GM18505 (cell line): ENCODE measurements around the gene GRWD1.

Source experiments
- ATAC-seq: cut with Tn5 transposase; IDR thresholded peaks from one replicate; pipeline ENCODE4 v1.9.1; 2021; ENCODE audit not compliant: unreplicated experiment
- POLR2A ChIP-seq: IDR thresholded peaks from 4 replicates; pipeline ENCODE4 v1.6.1; 2011; ENCODE audit warnings: borderline replicate concordance; ENCODE audit not compliant: insufficient read depth, insufficient read length; ENCODE audit errors: extremely low read depth

The GRWD1 gene

DNA sequence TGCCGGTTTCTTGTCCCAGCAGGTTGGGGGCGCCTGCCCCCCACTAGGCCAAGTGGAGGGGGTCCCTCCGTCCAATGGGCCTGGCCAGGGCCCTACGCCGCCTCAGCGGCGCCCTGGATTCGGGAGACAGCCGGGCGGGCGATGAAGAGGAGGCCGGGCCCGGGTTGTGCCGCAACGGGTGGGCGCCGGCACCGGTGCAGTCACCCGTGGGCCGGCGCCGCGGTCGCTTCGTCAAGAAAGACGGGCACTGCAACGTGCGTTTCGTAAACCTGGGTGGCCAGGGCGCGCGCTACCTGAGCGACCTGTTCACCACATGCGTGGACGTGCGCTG lies 15.8 kb downstream of the GRWD1 start:
- no peak for TF ChIP-seq POLR2A
- no peak for ATAC-seq

DNA sequence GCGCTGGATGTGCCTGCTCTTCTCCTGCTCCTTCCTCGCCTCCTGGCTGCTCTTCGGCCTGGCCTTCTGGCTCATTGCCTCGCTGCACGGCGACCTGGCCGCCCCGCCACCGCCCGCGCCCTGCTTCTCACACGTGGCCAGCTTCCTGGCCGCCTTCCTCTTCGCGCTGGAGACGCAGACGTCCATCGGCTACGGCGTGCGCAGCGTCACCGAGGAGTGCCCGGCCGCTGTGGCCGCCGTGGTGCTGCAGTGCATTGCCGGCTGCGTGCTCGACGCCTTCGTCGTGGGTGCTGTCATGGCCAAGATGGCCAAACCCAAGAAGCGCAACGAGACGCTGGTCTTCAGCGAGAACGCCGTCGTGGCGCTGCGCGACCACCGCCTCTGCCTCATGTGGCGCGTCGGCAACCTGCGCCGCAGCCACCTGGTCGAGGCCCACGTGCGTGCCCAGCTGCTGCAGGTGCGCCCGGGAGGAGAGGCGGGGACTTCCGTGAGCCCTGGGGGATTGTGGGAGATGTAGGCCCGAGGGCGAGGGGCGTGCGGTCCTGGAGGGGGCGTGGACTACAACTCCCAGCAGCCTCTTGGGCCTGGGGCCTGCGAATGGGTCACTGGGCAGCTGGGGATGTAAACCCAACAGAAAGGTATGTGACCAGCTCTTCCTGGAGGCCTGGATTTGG lies 16.3 kb downstream of the GRWD1 start:
- no peak for TF ChIP-seq POLR2A
- no peak for ATAC-seq

- no peak for ATAC-seq
- no peak for TF ChIP-seq POLR2A
These were observed 19.4 kb downstream of the GRWD1 start for GRCh38 chr19:48465215-48465614.

DNA sequence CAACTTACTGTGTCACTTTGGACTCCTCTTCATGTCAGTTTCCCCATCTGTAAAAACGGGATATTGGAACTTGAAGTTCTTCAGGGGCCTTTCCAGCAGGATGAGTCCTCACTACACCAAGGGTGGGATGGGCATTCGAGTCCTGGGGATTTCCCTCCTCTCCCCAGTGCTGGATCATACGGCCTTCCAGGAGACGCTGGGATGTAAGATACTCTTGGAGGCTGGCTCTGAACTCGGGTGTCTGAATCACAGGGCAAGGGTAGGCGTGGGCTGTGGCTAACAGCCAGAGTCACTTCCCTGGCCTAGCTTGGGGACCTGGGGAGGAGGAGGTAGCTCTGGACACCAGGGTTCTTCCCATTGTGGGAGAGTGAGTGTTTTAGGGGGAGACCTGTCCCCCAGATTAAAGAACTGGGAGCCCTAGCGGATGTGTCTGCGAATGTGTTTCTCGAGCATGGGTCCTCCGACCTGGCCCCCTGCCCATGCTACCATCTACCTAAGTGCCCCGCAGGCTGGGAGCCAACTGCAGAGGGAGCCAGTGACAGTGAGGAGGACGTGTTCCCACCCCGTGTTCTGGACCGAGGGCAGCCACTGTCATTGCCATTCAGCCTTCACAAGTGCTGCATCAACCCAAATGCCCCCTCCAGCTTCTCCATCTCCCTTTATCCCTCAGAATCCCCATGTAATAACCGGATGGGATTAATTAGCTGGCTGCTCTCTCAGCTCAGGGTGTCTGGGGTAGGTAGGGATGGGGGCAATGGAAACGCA lies 21.0 kb downstream of the GRWD1 start:
- no peak for TF ChIP-seq POLR2A
- no peak for ATAC-seq

DNA sequence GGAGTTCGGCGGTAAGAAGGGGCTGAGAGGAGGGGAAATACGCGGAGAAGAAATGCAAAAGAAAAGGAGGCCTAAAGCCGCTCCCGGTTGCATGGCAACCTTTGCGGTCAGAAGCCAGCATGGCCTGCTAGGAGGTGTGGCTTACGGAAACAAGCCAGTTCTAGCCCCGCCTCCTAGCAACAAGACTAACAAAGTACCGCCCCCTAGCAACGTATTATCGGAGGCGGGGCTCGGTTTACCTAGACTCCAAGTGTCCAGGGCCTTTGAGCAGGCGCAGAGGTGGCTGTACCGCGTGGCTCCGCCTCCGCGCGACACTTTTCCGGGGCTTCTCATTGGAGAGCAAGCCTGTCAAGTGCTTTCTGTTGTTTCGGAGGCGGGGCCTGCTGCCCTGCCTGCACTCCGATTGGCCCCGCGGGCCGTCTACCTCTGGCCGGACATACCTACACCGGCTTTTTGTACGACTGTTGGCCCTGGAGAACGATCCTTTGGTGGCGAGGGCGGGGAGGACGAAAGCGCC lies 23.0 kb downstream of the GRWD1 start:
- peak; percentile 84 for ATAC-seq
- no peak for TF ChIP-seq POLR2A

GRCh38 chr19:48469289-48469881 lies 23.6 kb downstream of the GRWD1 start, which contains the start of gene CYTH2:
Gene CYTH2 (plus strand): TSS chr19:48469369. CDS start chr19:48469508, 139 bp downstream.
- peak; percentile 29 for ATAC-seq
- peak; percentile 76 for TF ChIP-seq POLR2A

DNA sequence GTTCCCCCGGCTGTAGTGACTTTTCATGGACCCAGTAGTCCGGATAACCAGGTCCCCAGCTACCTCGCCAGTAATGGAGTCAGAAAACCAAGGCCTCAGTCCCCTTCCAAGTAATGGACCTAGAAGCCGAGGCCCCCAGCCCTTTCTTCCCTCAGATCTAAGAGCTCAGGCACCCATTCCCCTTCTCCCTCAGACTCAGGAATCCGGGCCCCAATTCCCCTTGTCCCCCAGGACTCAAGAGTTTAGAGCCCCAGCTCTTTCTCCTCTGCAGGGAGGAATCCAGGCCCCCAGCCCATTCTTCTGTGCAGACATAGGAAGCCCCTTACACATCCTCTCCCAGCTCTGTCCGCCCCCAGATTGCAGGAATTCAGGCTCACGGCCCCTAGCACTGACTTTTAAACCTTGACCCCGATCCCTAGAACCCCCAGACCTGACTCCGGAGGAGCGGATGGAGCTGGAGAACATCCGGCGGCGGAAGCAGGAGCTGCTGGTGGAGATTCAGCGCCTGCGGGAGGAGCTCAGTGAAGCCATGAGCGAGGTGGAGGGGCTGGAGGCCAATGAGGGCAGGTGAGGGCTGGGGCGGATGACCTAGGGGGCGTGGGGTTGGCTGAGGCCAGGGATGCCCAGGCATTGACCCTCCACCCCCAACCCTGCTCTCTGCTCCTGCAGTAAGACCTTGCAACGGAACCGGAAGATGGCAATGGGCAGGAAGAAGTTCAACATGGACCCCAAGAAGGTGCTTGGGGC lies 24.3 kb downstream of the GRWD1 start:
- no peak for ATAC-seq
- no peak for TF ChIP-seq POLR2A

DNA sequence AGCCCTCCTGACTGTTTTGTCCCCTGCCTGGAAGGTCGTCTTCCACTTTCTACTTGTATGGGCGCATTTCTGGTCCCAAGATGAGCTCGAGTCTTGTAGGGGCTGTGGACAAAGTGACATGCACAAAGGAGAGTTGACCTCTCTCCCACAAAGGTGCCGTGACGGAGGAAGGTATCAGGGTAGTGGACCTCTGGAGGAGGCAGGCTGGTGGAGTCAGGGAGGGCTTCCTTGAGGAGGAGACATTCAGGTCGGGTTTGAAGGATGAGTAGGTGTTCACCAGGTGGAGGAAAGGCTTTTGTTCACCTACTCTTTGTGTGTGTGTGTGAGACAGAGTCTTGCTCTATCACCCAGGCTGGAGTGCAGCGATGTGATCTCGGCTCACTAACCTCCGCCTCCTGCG lies 25.1 kb downstream of the GRWD1 start:
- TF ChIP-seq POLR2A, result no peak
- ATAC-seq, result no peak

DNA sequence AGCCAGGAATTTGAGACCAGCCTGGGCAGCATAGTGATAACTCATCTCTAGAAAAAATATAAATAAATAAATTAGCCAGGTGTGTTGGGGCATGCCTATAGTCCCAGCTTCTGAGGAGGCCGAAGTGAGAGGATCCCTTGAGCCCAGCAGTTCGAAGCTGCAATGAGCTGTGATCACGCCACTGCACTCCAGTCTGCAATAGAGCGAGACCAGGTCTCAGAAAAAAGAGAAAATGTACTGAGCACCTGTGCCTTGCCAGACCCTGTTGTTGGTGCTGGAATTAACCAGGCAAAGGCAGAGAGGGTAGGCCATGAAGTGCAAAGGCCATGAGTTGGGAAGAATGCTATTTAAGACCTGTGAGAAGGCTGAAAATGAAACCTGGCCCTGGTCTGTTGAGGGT lies 26.1 kb downstream of the GRWD1 start:
- no peak for ATAC-seq
- no peak for TF ChIP-seq POLR2A

- TF ChIP-seq POLR2A, result no peak
- no peak for ATAC-seq
These were observed 27.6 kb downstream of the GRWD1 start for GRCh38 chr19:48473161-48473966.

DNA sequence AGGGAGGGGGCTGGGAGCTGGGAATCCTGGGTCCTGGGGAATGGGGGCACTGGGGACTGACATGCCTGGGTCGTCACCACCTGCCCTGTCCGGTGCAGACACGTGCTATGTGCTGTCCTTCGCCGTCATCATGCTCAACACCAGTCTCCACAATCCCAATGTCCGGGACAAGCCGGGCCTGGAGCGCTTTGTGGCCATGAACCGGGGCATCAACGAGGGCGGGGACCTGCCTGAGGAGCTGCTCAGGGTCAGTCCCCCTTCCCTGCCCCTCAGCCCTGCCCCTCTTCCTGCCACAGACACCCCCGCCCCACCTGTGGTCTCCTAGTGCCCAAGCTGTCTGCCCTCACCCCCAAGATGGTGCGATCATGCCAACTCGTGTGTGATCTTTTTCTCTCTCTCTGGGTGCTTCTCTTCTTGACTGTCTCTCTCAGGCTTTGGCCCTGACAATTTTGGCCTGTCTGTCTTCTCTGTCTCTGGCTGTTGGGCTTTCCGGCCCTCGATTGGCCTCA lies 28.4 kb downstream of the GRWD1 start:
- no peak for TF ChIP-seq POLR2A
- no peak for ATAC-seq

GRCh38 chr19:48475369-48476068 lies 29.7 kb downstream of the GRWD1 start:
- ATAC-seq, result no peak
- no peak for TF ChIP-seq POLR2A
